ENCODE data around the gene ARHGEF17. TPM values are rescaled to one million over a fixed set of nuclear protein-coding genes. Genes with fewer than 3 reads are reported as not detected.

Gene ARHGEF17
- polyA plus RNA-seq, 1 donor (not counting 4 experiments of a cell fraction or from before 2014, with no cell fraction given): 5.1 TPM

- Histone ChIP-seq H3K27ac (ENCODE audit: control insufficient read depth, insufficient read depth, low read length) (no peak overlapping the region), H4K20me1 (ENCODE audit: control insufficient read depth, extremely low read depth, insufficient read depth, low read length) (no peaks in the 10 kb centered on the region), H3K4me1 (ENCODE audit: control insufficient read depth, extremely low read depth, insufficient read depth, low read length) (peaks cover 8% of the 10 kb centered on the region), H3K9me3 (ENCODE audit: control insufficient read depth, low read depth, low read length) (no peaks in the 10 kb centered on the region), H3K79me2 (ENCODE audit: control insufficient read depth, insufficient read depth, low read length) (no peaks in the 10 kb centered on the region), H3K9me1 (ENCODE audit: control insufficient read depth, extremely low read depth, insufficient read depth, low read length) (no peaks in the 10 kb centered on the region), H2AFZ (ENCODE audit: control insufficient read depth, low read length) (no peak overlapping the region), H3K9ac (ENCODE audit: control insufficient read depth, extremely low read depth, insufficient read depth, low read length) (no peak overlapping the region), H3K4me2 (ENCODE audit: control insufficient read depth, extremely low read depth, insufficient read depth, low read depth, low read length) (no peak overlapping the region), H3K27me3 (ENCODE audit: control insufficient read depth, extremely low read depth, insufficient read depth, low read length) (no peaks in the 10 kb centered on the region), H3K4me3 (ENCODE audit: control insufficient read depth in 2 of 3, extremely low read depth in 1 of 3, insufficient read depth in 2 of 3, low read depth in 1 of 3, low read length in 3 of 3) (no peak overlapping the region), H3K36me3 (ENCODE audit: control insufficient read depth in 2 of 2, extremely low read depth in 1 of 2, insufficient read depth in 2 of 2, low read length in 2 of 2) (no peaks in the 10 kb centered on the region)
- dilution Hi-C loops (cut with MboI; ENCODE audit: extremely low pct_ligation_motif_present, low sequenced_read_pairs): no loop called here
- TF ChIP-seq CTCF (optimal IDR thresholded peaks at IDR 0.05 in 1 of 3, IDR thresholded peaks at IDR 0.05 in 1 of 3, conservative IDR thresholded peaks at IDR 0.05 in 1 of 3; ENCODE audit: extremely low read depth in 1 of 3, insufficient read depth in 2 of 3, low read length in 3 of 3) (no peak), EZH2 (IDR thresholded peaks at IDR 0.05; ENCODE audit: low read length) (no peak)
- no peak for DNase-seq (ENCODE audit: low read depth, low spot score)
- no peak for FAIRE-seq
Observed at GRCh38 chr11:73275381-73275750, 32.7 kb upstream of the ARHGEF17 start.

GRCh38 chr11:73277467-73277866, 30.6 kb upstream of the ARHGEF17 start:
- no peak overlapping the region for H3K9ac ChIP-seq (ENCODE audit: control insufficient read depth, extremely low read depth, insufficient read depth, low read length)
- no peaks in the 10 kb centered on the region for H3K36me3 ChIP-seq (ENCODE audit: control insufficient read depth in 2 of 2, extremely low read depth in 1 of 2, insufficient read depth in 2 of 2, low read length in 2 of 2)
- H2AFZ ChIP-seq (ENCODE audit: control insufficient read depth, low read length): no peak overlapping the region
- H3K79me2 ChIP-seq (ENCODE audit: control insufficient read depth, insufficient read depth, low read length): no peaks in the 10 kb centered on the region
- TF ChIP-seq CTCF (optimal IDR thresholded peaks at IDR 0.05 in 1 of 3, IDR thresholded peaks at IDR 0.05 in 1 of 3, conservative IDR thresholded peaks at IDR 0.05 in 1 of 3; ENCODE audit: extremely low read depth in 1 of 3, insufficient read depth in 2 of 3, low read length in 3 of 3) (no peak), EZH2 (IDR thresholded peaks at IDR 0.05; ENCODE audit: low read length) (no peak)
- H3K4me1 ChIP-seq (ENCODE audit: control insufficient read depth, extremely low read depth, insufficient read depth, low read length): no peaks in the 10 kb centered on the region
- no peak overlapping the region for H3K4me2 ChIP-seq (ENCODE audit: control insufficient read depth, extremely low read depth, insufficient read depth, low read depth, low read length)
- H3K9me1 ChIP-seq (ENCODE audit: control insufficient read depth, extremely low read depth, insufficient read depth, low read length): no peaks in the 10 kb centered on the region
- H3K9me3 ChIP-seq (ENCODE audit: control insufficient read depth, low read depth, low read length): no peaks in the 10 kb centered on the region
- DNase-seq (ENCODE audit: low read depth, low spot score) (no peak), FAIRE-seq (no peak)
- dilution Hi-C loops (cut with MboI; ENCODE audit: extremely low pct_ligation_motif_present, low sequenced_read_pairs): no loop called here
- no peak overlapping the region for H3K4me3 ChIP-seq (ENCODE audit: control insufficient read depth in 2 of 3, extremely low read depth in 1 of 3, insufficient read depth in 2 of 3, low read depth in 1 of 3, low read length in 3 of 3)
- H3K27ac ChIP-seq (ENCODE audit: control insufficient read depth, insufficient read depth, low read length): no peak overlapping the region
- H3K27me3 ChIP-seq (ENCODE audit: control insufficient read depth, extremely low read depth, insufficient read depth, low read length): no peaks in the 10 kb centered on the region
- no peaks in the 10 kb centered on the region for H4K20me1 ChIP-seq (ENCODE audit: control insufficient read depth, extremely low read depth, insufficient read depth, low read length)

All from keratinocyte (primary cell).